H54 (cell line): Measurements from ENCODE around the gene LNPEP.

ENCODE experiments used
- DNase-seq: peaks from one replicate; pipeline ENCODE4 v3.0.0; 2011; ENCODE audit warnings: low spot score, mixed read lengths; ENCODE audit not compliant: insufficient read length
- FAIRE-seq: peaks from 3 replicates; lab custom pipeline; 2011; peaks lifted over from hg19 to GRCh38; lab: Jason Lieb, UNC
- POLR2A ChIP-seq: IDR thresholded peaks from 2 replicates; pipeline ENCODE4 v1.6.1; 2011; ENCODE audit warnings: low read depth, mild to moderate bottlenecking, low read length

LNPEP gene

DNA sequence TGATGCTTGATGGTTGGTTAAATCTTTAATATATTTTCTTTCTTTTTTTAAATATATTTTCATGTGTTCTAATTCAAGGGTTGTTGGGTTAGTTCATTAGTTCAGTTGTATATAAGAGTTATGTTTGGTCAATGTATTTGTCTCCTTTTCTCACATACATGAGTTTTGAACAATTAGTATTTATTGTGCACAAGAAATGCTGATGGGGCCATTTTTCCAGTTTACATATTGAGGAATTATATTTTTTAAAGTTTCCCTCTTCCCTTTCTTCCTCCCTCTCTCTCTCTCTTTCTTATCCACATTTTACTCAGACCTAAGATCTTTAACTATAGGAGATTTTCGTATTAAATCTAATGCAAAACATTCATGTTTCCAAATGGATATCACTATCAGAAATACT, 74.0 kb downstream of the LNPEP start:
- FAIRE-seq, result no peak
- DNase-seq, result no peak
- no peak for TF ChIP-seq POLR2A

- DNase-seq (no peak), FAIRE-seq (no peak)
Observed at GRCh38 chr5:97010606-97011005, 74.7 kb downstream of the LNPEP start.

GRCh38 chr5:97011567-97011966, 75.7 kb downstream of the LNPEP start:
- no peak for DNase-seq
- TF ChIP-seq POLR2A, result no peak
- FAIRE-seq, result no peak

More at GRCh38 chr5:97010606-97011005, 74.7 kb downstream of the LNPEP start:
- no peak for TF ChIP-seq POLR2A

GRCh38 chr5:97019435-97020117, 83.7 kb downstream of the LNPEP start:
- DNase-seq (no peak), FAIRE-seq (peak; percentile 38)
- no peak for TF ChIP-seq POLR2A

DNA sequence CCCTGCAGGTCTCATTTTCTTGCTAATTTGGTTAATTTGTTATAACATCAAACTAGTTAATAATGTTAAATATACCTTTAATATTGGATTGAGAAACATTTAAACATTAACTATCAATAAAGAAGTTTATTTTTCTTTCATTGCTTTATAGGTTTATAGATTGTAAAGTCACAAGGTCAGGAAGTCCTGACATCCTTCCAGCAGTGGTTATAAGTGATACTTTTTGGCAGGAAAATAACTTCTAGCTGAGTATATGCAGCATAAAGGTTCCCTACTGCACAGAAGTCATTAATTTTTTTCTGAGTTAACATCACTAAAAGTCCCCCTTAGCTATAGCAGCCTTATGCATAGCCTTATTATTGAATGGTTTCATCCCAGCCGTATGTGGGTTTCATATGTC, 85.5 kb downstream of the LNPEP start:
- FAIRE-seq (no peak), DNase-seq (no peak)
- no peak for TF ChIP-seq POLR2A

DNA sequence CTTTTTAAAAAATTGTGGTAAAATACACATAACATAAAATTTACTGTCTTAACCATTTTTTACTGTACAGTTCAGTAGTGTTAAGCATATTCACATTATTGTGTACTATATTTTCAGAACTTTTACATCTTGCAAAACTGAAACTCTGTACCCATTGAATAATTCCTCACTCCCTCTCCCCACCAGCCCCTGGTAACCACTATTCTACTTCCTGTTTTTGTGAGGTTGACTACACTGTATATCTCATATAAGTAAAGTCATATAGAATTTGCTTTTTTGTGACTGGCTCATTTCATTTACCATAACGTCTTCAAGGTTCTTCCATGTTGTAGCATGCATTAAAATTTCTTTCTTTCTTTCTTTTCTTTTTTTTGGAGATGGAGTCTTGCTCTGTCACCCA, 87.0 kb downstream of the LNPEP start:
- DNase-seq (no peak), FAIRE-seq (no peak)
- no peak for TF ChIP-seq POLR2A

- FAIRE-seq (no peak), DNase-seq (no peak)
- TF ChIP-seq POLR2A, result no peak
Observed at GRCh38 chr5:97026721-97027120, 90.8 kb downstream of the LNPEP start.

- DNase-seq (no peak), FAIRE-seq (peak; percentile 61)
- no peak for TF ChIP-seq POLR2A
Observed at GRCh38 chr5:97037819-97038218, 101.9 kb downstream of the LNPEP start.

DNA sequence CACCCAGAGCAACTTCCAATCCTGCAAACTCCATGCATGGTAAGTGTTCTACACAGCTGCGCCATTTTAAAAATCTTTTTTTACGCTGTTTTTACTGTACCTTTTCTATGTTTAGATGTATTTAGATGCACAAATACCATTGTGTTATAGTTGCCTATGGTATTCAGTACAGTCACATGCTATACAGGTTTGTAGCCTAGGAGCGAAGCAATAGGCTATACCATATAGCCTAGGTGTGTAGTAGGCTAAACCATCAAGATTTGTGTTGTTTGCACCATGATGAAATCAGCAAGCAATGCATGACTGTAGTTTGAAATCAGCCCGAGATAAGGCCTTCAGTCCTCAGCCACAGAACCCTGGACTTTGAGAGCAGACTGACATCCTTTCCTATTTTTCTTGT, 105.4 kb downstream of the LNPEP start:
- no peak for DNase-seq
- FAIRE-seq, result no peak
- no peak for TF ChIP-seq POLR2A

DNA sequence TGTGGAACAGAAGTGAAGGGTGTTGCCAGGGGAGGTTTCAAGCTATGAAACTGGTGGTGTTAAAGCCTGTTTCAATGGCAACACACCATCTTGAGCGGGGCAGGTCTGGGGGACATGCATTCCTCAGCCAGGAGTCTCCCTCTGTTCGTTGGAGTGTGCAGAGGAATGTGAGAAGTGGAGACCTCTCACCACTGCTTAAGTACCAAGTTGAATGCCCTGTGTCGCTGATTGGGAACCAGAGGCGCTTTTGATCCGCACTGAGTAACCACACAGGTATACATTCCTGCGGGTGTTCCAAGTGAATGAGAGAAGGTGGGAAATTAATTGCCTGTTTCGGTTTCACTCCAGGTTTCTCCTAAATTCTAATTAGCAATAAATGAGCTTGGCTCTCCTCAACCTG, 107.1 kb downstream of the LNPEP start:
- no peak for TF ChIP-seq POLR2A
- FAIRE-seq, result no peak
- no peak for DNase-seq

GRCh38 chr5:97043511-97043910, 107.6 kb downstream of the LNPEP start:
- FAIRE-seq, result no peak

GRCh38 chr5:97044052-97044451, 108.2 kb downstream of the LNPEP start:
- FAIRE-seq (peak; percentile 58), DNase-seq (no peak)
- no peak for TF ChIP-seq POLR2A

More at GRCh38 chr5:97043511-97043910, 107.6 kb downstream of the LNPEP start:
- TF ChIP-seq POLR2A, result no peak
- no peak for DNase-seq

DNA sequence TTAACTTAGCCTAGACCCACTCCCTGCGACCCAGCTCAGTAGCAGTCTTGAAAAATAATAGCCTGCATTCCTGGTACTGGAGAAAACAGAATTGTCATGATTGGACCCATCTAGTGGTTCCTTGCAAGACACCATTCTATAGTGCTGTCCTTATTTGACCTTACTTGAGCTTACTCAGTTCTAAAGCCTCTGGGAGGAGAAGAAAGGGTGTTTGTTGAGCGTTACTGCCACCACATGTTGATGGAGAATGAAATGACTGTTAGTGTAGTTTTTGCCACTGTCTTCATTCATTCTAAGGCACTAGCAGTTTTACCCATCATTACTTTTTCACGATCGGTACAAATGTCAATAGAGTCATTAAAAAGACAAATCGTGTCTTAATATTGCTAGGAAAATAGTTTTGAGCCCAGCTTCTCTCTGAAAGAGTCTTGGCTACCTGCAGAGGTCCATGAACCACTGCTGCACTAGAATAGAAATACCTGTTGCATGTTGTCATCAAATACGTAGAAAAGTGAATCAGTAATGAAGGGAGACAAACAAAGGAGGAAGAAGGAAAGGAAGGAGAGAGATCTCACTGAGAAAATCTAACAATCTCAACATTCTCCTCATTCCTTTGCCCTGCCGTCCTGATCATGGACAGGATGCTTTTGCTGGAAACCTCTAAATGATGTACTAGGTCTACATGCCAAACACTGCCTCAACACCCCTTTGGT, 110.5 kb downstream of the LNPEP start:
- TF ChIP-seq POLR2A, result no peak
- DNase-seq, result no peak
- FAIRE-seq, result no peak

DNA sequence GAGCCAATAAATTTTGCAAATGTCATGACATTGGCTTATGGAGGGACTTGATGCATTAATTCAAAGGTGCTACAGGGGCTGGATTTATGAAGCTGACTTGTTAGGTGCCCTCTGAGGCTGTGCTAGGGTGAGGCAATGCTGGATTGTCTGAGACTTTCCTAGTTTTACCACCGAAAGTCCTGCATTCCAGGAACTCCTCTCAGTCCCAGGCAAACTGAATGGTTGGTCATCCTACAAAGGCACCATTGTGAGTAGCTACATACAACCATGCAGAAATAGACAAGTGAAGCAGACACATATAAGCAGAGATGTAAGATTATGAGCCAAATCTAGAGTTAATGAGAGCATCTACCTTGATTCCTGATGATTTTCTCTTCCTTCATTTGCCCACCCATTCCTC, 111.2 kb downstream of the LNPEP start:
- DNase-seq (no peak), FAIRE-seq (no peak)
- TF ChIP-seq POLR2A, result no peak

- no peak for DNase-seq
- TF ChIP-seq POLR2A, result no peak
- no peak for FAIRE-seq
Observed at GRCh38 chr5:97049175-97049574, 113.3 kb downstream of the LNPEP start.
